Breast epithelium (tissue), 4 donors: ENCODE data around the gene CACNA1E. TPM values are rescaled to one million over a fixed set of nuclear protein-coding genes. Genes with fewer than 3 reads are reported as not detected.
A peak's percentile ranks its signal among the peaks of the same experiment; 100 is the strongest.

Source experiments
- DNase-seq, 2 donors: peaks; one replicate each; pipeline ENCODE4 v3.0.0-alpha.2; 2019; ENCODE audit warnings: low spot score in 2 of 2
- H3K27ac ChIP-seq, 2 donors: fragments of 200-600 bp; sonication (generic) in 1 of 2; one replicate each; pipeline ENCODE4 v1.5.1; 2016 to 2019; ENCODE audit warnings: mild to moderate bottlenecking in 1 of 2
- H3K27me3 ChIP-seq, 2 donors: fragments of 200-600 bp; sonication (generic) in 1 of 2; one replicate each; pipeline versions ENCODE4 v1.5.1 to v1.6.0; 2017 to 2019; ENCODE audit warnings: control low read depth in 1 of 2, mild to moderate bottlenecking in 1 of 2
- H3K36me3 ChIP-seq: fragments of 200-600 bp; one replicate; pipeline ENCODE4 v1.5.1; 2019
- H3K4me1 ChIP-seq, 2 donors: fragments of 200-600 bp; sonication (generic); one replicate each; pipeline ENCODE4 v1.5.1; 2016 to 2019; ENCODE audit warnings: control low read depth in 1 of 2
- H3K4me3 ChIP-seq, 3 donors: fragments of 200-600 bp; sonication (generic); 1 replicate in 2 of 3; 2 replicates in 1 of 3; pipeline ENCODE4 v1.5.1; 2016 to 2019; ENCODE audit warnings: mild to moderate bottlenecking in 3 of 3, moderate library complexity in 2 of 3
- H3K9me3 ChIP-seq, 2 donors: fragments of 200-600 bp; sonication (generic) in 1 of 2; one replicate each; pipeline ENCODE4 v1.5.1; 2016 to 2019; ENCODE audit warnings: control low read depth in 1 of 2
- POLR2A ChIP-seq: fragments of 450-650 bp; IDR thresholded peaks from one replicate; pipeline ENCODE4 v1.6.1; 2016; ENCODE audit warnings: antibody characterized with exemption, mild to moderate bottlenecking, moderate library complexity
- POLR2AphosphoS5 ChIP-seq, 3 donors: sonication (generic); formaldehyde crosslinking; IDR thresholded peaks; one replicate each; pipeline ENCODE4 v1.6.1; 2017; ENCODE audit warnings: antibody characterized with exemption in 3 of 3
- intact Hi-C: fragments of 100-400 bp; cut with DNase I; formaldehyde crosslinking; loops from one replicate; pipeline ENCODE4 v1.15.1; 2023; ENCODE audit warnings: low total_unique reads
- total RNA-seq, 3 donors: library from RNA; depleted of rRNA; stranded (reverse); fragments of >200 nt; gene quantifications; one replicate each; pipeline ENCODE4 v1.1.0, GENCODE V29; 2016
- TF ChIP-seq, protein P1 (sequence below), 3 donors: fragments of 450-650 bp; IDR thresholded peaks; one replicate each; pipeline ENCODE4 v1.5.1; 2016 to 2017; ENCODE audit warnings: antibody characterized with exemption in 3 of 3, mild to moderate bottlenecking in 3 of 3, moderate library complexity in 3 of 3

CACNA1E gene
- total RNA-seq, 3 donors from 2014 or later: under 0.01 TPM; not detected in 2

GRCh38 chr1:181500636-181501035 lies 17.3 kb downstream of the CACNA1E start:
- intact Hi-C loops: no loop called here
- Histone ChIP-seq H3K27ac (no peak overlapping the region), H3K4me1 (no peaks in the 10 kb centered on the region)

DNA sequence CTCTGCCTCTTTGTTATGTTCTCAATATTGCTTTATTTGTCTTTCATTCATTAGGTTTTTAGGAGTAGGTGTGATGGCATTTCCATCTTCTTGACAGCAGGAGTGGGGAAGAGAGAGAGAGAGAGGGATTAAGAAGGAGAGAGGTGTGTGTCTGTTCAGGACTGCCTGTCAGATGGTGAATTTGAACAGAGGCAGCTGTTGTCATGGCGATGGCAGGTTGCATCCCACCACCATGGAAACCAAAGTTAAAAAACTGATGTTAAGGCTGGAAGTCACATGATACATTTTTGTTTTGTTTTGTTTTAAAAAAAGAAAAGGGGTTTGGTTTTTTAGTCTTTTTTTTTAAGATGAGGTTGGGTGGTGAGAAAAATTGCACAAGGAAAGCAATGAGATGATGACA lies 18.3 kb downstream of the CACNA1E start:
- Histone ChIP-seq H3K4me1 (no peaks in the 10 kb centered on the region), H3K9me3 (no peaks in the 10 kb centered on the region), H3K4me3 (no peak overlapping the region), H3K27me3 (no peaks in the 10 kb centered on the region), H3K36me3 (no peaks in the 10 kb centered on the region), H3K27ac (no peak overlapping the region)
- TF ChIP-seq POLR2AphosphoS5 (IDR thresholded peaks at IDR 0.05) (no peak), POLR2A (no peak)
- TF ChIP-seq, protein P1, sequence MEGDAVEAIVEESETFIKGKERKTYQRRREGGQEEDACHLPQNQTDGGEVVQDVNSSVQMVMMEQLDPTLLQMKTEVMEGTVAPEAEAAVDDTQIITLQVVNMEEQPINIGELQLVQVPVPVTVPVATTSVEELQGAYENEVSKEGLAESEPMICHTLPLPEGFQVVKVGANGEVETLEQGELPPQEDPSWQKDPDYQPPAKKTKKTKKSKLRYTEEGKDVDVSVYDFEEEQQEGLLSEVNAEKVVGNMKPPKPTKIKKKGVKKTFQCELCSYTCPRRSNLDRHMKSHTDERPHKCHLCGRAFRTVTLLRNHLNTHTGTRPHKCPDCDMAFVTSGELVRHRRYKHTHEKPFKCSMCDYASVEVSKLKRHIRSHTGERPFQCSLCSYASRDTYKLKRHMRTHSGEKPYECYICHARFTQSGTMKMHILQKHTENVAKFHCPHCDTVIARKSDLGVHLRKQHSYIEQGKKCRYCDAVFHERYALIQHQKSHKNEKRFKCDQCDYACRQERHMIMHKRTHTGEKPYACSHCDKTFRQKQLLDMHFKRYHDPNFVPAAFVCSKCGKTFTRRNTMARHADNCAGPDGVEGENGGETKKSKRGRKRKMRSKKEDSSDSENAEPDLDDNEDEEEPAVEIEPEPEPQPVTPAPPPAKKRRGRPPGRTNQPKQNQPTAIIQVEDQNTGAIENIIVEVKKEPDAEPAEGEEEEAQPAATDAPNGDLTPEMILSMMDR (IDR thresholded peaks at IDR 0.05): no peak
- no peak for DNase-seq
- intact Hi-C loops: no loop called here

More at GRCh38 chr1:181500636-181501035, 17.3 kb downstream of the CACNA1E start:
- no peak for DNase-seq
- no peaks in the 10 kb centered on the region for H3K27me3 ChIP-seq
- TF ChIP-seq POLR2A (no peak), POLR2AphosphoS5 (IDR thresholded peaks at IDR 0.05) (no peak)
- TF ChIP-seq, protein P1 (IDR thresholded peaks at IDR 0.05): no peak
- H3K4me3 ChIP-seq: no peak overlapping the region
- H3K9me3 ChIP-seq: no peaks in the 10 kb centered on the region
- no peaks in the 10 kb centered on the region for H3K36me3 ChIP-seq

DNA sequence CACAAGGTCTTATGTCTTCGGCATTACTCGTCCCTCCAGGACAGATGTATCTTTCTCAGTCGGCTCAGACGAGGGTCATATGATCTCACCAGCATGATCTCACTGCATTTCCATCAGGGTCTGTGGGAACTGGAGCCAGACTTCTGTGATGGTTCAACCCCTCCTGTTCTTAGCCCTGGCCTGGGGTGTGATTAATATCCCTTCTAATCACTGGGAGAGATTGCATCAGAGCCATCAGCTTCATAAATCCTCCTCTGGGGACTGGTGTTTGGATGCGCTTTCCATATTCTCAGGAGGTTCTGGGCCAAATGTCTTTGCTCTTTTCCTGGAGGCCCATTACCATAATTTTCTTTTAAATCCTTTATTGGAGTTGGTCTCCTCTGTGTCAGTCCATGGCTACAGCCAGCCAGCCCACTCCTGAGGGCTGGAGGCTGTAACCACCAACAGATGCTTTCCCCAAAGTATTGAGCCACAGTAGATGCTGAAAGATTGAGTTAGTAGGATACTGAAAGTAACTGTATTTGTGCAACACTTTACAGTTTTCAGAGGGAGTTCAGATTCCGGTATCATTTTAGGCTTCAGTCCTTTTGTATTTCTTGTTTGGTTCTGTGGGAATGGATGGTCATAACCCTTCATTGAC lies 20.0 kb downstream of the CACNA1E start:
- no peaks in the 10 kb centered on the region for H3K4me1 ChIP-seq
- peak overlapping the region in 1 of 2 donors; percentile 58 for H3K27ac ChIP-seq
- no peaks in the 10 kb centered on the region for H3K27me3 ChIP-seq
- DNase-seq: peak in 1 of 2 donors; percentile 24
- no peaks in the 10 kb centered on the region for H3K36me3 ChIP-seq
- H3K9me3 ChIP-seq: no peaks in the 10 kb centered on the region
- H3K4me3 ChIP-seq: no peak overlapping the region
- TF ChIP-seq POLR2A (no peak), POLR2AphosphoS5 (IDR thresholded peaks at IDR 0.05) (peak in 2 of 3 donors; percentile 17 to 37)
- intact Hi-C loops: no loop called here

GRCh38 chr1:181504399-181504842 lies 21.1 kb downstream of the CACNA1E start:
- Histone ChIP-seq H3K4me3 (no peak overlapping the region), H3K36me3 (no peaks in the 10 kb centered on the region), H3K27ac (no peak overlapping the region), H3K4me1 (no peaks in the 10 kb centered on the region), H3K9me3 (no peaks in the 10 kb centered on the region), H3K27me3 (no peaks in the 10 kb centered on the region)
- no peak for DNase-seq
- TF ChIP-seq POLR2AphosphoS5 (IDR thresholded peaks at IDR 0.05): no peak
- no peak for TF ChIP-seq POLR2A
- TF ChIP-seq, protein P1 (IDR thresholded peaks at IDR 0.05): no peak
- intact Hi-C loops: no loop called here

DNA sequence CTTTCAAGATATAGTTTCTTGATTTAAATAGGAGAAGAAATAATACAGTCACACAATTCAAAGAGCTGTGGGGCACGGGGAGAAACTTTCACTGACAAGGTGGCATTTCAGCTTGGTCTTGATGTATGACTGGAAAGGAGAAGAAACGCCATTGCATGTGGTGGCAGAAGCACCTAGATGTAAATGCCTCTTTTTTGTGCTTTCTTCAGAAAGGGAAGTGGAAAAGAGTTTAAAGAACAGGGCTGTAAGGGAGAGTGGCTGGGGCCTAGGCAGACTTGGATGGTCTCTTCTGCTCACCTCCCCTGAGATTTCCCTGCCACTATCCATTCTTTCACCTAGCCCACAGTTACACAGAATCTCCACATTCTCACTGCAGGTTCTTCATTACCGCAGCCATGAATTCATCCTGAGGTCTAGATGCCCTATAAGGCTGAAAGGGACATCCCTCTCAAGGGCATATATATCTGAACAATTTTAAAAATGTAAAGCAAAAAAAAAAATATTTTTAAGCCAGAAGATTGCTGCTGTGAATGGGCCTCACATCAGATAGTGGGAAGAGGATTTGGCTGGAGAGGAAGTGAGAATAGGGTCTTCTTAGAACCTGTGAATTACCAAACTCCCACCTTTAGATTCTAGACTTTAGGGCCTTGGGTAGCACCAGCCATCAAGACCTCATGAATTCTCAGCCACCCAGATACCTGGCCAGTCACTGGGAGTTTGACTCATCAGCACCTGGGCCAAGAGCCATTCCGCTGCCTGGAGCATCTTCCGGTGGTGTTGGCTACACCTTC lies 23.4 kb downstream of the CACNA1E start:
- Histone ChIP-seq H3K4me3 (no peak overlapping the region), H3K4me1 (no peaks in the 10 kb centered on the region), H3K27me3 (peaks cover 0 to 8% of the 10 kb centered on the region in 2 donors), H3K36me3 (no peaks in the 10 kb centered on the region), H3K27ac (no peak overlapping the region), H3K9me3 (no peaks in the 10 kb centered on the region)
- TF ChIP-seq POLR2AphosphoS5 (IDR thresholded peaks at IDR 0.05): no peak
- no peak for TF ChIP-seq POLR2A
- TF ChIP-seq, protein P1 (IDR thresholded peaks at IDR 0.05): no peak
- DNase-seq: no peak
- intact Hi-C loops: no loop called here
